Endothelial cell (in vitro differentiated cells): ENCODE data around the gene CTDSPL. TPM values are rescaled to one million over a fixed set of nuclear protein-coding genes. Genes with fewer than 3 reads are reported as not detected.
A peak's percentile ranks its signal among the peaks of the same experiment; 100 is the strongest.

ENCODE experiments used
- DNase-seq: peaks from one replicate; pipeline ENCODE4 v3.0.0; 2021; ENCODE audit warnings: low spot score
- H3K27ac Mint-ChIP-seq: one replicate; pipeline ENCODE4 v1.8.0; 2021; ENCODE audit warnings: mixed read lengths, inconsistent platforms; ENCODE audit not compliant: unreplicated experiment
- H3K27me3 Mint-ChIP-seq: one replicate; pipeline ENCODE4 v1.8.0; 2021; ENCODE audit warnings: mild to moderate bottlenecking, moderate library complexity, mixed read lengths, inconsistent platforms; ENCODE audit not compliant: unreplicated experiment
- H3K36me3 Mint-ChIP-seq: one replicate; pipeline ENCODE4 v1.8.0; 2021; ENCODE audit warnings: mild to moderate bottlenecking, low read depth, mixed read lengths, inconsistent platforms; ENCODE audit not compliant: unreplicated experiment
- H3K4me1 Mint-ChIP-seq: one replicate; pipeline ENCODE4 v1.8.0; 2021; ENCODE audit warnings: mild to moderate bottlenecking, mixed read lengths, inconsistent platforms; ENCODE audit not compliant: unreplicated experiment
- H3K4me3 Mint-ChIP-seq: one replicate; pipeline ENCODE4 v1.8.0; 2021; ENCODE audit warnings: mild to moderate bottlenecking, mixed read lengths, inconsistent platforms; ENCODE audit not compliant: unreplicated experiment
- H3K9me3 Mint-ChIP-seq: one replicate; pipeline ENCODE4 v1.8.0; 2021; ENCODE audit warnings: mixed read lengths, inconsistent platforms; ENCODE audit not compliant: unreplicated experiment
- CTCF ChIP-seq: fragments of 200-600 bp; sonication (generic); IDR thresholded peaks from one replicate; pipeline ENCODE4 v1.5.0; 2021; ENCODE audit warnings: antibody characterized with exemption; ENCODE audit not compliant: unreplicated experiment
- total RNA-seq: library from RNA; stranded (reverse); fragmentation: NEBNext Ultra II Directional; extraction: Animal tissue kit (Norgen Biotek cat#: 25700); gene quantifications from one replicate; pipeline ENCODE4 v1.2.1, GENCODE V29; 2021; ENCODE audit not compliant: unreplicated experiment

The CTDSPL gene
- total RNA-seq, 1 donor from 2014 or later: 71.4 TPM

- Mint-ChIP-seq H3K4me1 (peaks cover 53% of the 10 kb centered on the region), H3K27ac (peak overlapping the region; percentile 85), H3K36me3 (peaks cover 34% of the 10 kb centered on the region), H3K9me3 (no peaks in the 10 kb centered on the region), H3K4me3 (peak overlapping the region; percentile 40), H3K27me3 (peaks cover 8% of the 10 kb centered on the region)
- TF ChIP-seq CTCF: no peak
- no peak for DNase-seq
These were observed 111.8 kb downstream of the CTDSPL start for GRCh38 chr3:37973246-37974054.

GRCh38 chr3:37974121-37975083 is 112.7 kb downstream of the CTDSPL start:
- H3K27me3 Mint-ChIP-seq: peaks cover 8% of the 10 kb centered on the region
- peak; percentile 73 for TF ChIP-seq CTCF
- peaks cover 33% of the 10 kb centered on the region for H3K36me3 Mint-ChIP-seq
- no peaks in the 10 kb centered on the region for H3K9me3 Mint-ChIP-seq
- H3K4me3 Mint-ChIP-seq: peak overlapping the region; percentile 40
- DNase-seq: peak; percentile 77
- peak overlapping the region; percentile 85 for H3K27ac Mint-ChIP-seq
- peaks cover 43% of the 10 kb centered on the region for H3K4me1 Mint-ChIP-seq

GRCh38 chr3:37979541-37980461 is 118.1 kb downstream of the CTDSPL start:
- no peak overlapping the region for H3K4me3 Mint-ChIP-seq
- H3K27ac Mint-ChIP-seq: no peak overlapping the region
- peaks cover 12% of the 10 kb centered on the region for H3K4me1 Mint-ChIP-seq
- peaks cover 2% of the 10 kb centered on the region for H3K27me3 Mint-ChIP-seq
- no peak for DNase-seq
- no peaks in the 10 kb centered on the region for H3K9me3 Mint-ChIP-seq
- no peak for TF ChIP-seq CTCF
- peaks cover 31% of the 10 kb centered on the region for H3K36me3 Mint-ChIP-seq

GRCh38 chr3:37980462-37981347 is 119.0 kb downstream of the CTDSPL start:
- Mint-ChIP-seq H3K27me3 (peaks cover 2% of the 10 kb centered on the region), H3K27ac (peak overlapping the region; percentile 84), H3K4me3 (no peak overlapping the region), H3K36me3 (peaks cover 31% of the 10 kb centered on the region), H3K4me1 (peaks cover 6% of the 10 kb centered on the region), H3K9me3 (no peaks in the 10 kb centered on the region)
- DNase-seq: no peak
- TF ChIP-seq CTCF: no peak
